Left lung (tissue), 14 donors: ENCODE measurements around the gene DPF1. TPM values are rescaled to one million over a fixed set of nuclear protein-coding genes. Genes with fewer than 3 reads are reported as not detected.

Experiments
- ATAC-seq: fragments of 200-7000 bp; cut with Tn5 transposase; one replicate; pipeline ENCODE4 v1.9.1; 2020; ENCODE audit warnings: moderate library complexity
- DNase-seq, 4 donors: peaks; one replicate each; pipeline ENCODE4 v3.0.0-alpha.2; 2013 to 2020
- H3K27ac ChIP-seq, 2 donors: fragments of 200-600 bp; sonication (generic) in 1 of 2; one replicate each; pipeline versions ENCODE4 v1.5.0 to v1.8.0; 2020 to 2021
- H3K27me3 ChIP-seq, 2 donors: fragments of 200-600 bp; sonication (generic) in 1 of 2; one replicate each; pipeline versions ENCODE4 v1.5.0 to v1.8.0; 2020 to 2021
- H3K36me3 ChIP-seq, 2 donors: fragments of 200-600 bp; sonication (generic) in 1 of 2; one replicate each; pipeline versions ENCODE4 v1.5.0 to v1.8.0; 2020 to 2021
- H3K4me1 ChIP-seq, 2 donors: fragments of 200-600 bp; one replicate each; pipeline ENCODE4 v1.8.0; 2021
- H3K4me3 ChIP-seq, 2 donors: fragments of 200-600 bp; sonication (generic) in 1 of 2; one replicate each; pipeline versions ENCODE4 v1.5.0 to v1.8.0; 2020 to 2021; ENCODE audit warnings: mild to moderate bottlenecking in 1 of 2
- H3K9me3 ChIP-seq, 2 donors: fragments of 200-600 bp; sonication (generic) in 1 of 2; one replicate each; pipeline versions ENCODE4 v1.5.0 to v1.8.0; 2020 to 2021
- intact Hi-C, 2 donors: fragments of 100-400 bp; cut with DNase I; formaldehyde crosslinking; loops; one replicate each; pipeline versions ENCODE4 v1.11.2 to v1.14.2; 2022
- long read RNA-seq, 12 donors: library from polyadenylated mRNA in 2 of 12; unstranded in 2 of 12; transcript quantifications; one replicate each; pipeline ENCODE4 v2.0.0 and lab custom pipeline, GENCODE V29; 2019 to 2026
- polyA plus RNA-seq, 6 donors: library from polyadenylated mRNA; unstranded; fragments of 120-200 nt; gene quantifications; one replicate each; pipeline ENCODE4 v1.2.1, GENCODE V29; 2013; ENCODE audit not compliant: insufficient read length in 6 of 6
- total RNA-seq, 2 donors: library from RNA; stranded (reverse); fragmentation: NEBNext Ultra II Directional; extraction: Animal tissue kit (Norgen Biotek cat#: 25700); gene quantifications; one replicate each; pipeline ENCODE4 v1.2.1, GENCODE V29; 2021
- TF ChIP-seq, protein P1 (sequence below), 2 donors: fragments of 200-600 bp; sonication (generic) in 1 of 2; IDR thresholded peaks; one replicate each; pipeline versions ENCODE4 v1.5.0 to v1.8.0; 2021; ENCODE audit warnings: antibody characterized with exemption in 2 of 2
- donor health status: DM: no; HTN: yes; CAD: no.
- donor health status: DM: no; HTN: no; CAD: no.

Gene DPF1
- under 1 TPM; 0.39 to 0.79 TPM for total RNA-seq
- polyA plus RNA-seq = 1 to 10 TPM; 2.5 to 4.3 (median 3.4) TPM
- long read RNA-seq, donor 1, partial matches to known transcripts = 0 of 1 reads
- long read RNA-seq, donor 1, other reads (novel, unspliced or antisense) = 0 of 1 reads
- long read RNA-seq, donor 2 = 0 reads
- long read RNA-seq, donor 3, partial matches to known transcripts = 0 of 2 reads
- long read RNA-seq, donor 3, other reads (novel, unspliced or antisense) = 0 of 2 reads
- long read RNA-seq, donor 4, partial matches to known transcripts = 0 of 1 reads
- long read RNA-seq, donor 4, other reads (novel, unspliced or antisense) = 0 of 1 reads
- long read RNA-seq, donor 5 = 0 reads
- long read RNA-seq, donor 6 = 0 reads
- long read RNA-seq, donor 7 = 0 reads
- long read RNA-seq, donor 8 = 0 reads
- long read RNA-seq, donor 9 = 0 reads
- long read RNA-seq, donor 10 = 0 reads
- long read RNA-seq, donor 11 = 0 reads
- long read RNA-seq, donor 12, partial matches to known transcripts = 156 of 469 reads
- long read RNA-seq, donor 12, other reads (novel, unspliced or antisense) = 313 of 469 reads

DNA sequence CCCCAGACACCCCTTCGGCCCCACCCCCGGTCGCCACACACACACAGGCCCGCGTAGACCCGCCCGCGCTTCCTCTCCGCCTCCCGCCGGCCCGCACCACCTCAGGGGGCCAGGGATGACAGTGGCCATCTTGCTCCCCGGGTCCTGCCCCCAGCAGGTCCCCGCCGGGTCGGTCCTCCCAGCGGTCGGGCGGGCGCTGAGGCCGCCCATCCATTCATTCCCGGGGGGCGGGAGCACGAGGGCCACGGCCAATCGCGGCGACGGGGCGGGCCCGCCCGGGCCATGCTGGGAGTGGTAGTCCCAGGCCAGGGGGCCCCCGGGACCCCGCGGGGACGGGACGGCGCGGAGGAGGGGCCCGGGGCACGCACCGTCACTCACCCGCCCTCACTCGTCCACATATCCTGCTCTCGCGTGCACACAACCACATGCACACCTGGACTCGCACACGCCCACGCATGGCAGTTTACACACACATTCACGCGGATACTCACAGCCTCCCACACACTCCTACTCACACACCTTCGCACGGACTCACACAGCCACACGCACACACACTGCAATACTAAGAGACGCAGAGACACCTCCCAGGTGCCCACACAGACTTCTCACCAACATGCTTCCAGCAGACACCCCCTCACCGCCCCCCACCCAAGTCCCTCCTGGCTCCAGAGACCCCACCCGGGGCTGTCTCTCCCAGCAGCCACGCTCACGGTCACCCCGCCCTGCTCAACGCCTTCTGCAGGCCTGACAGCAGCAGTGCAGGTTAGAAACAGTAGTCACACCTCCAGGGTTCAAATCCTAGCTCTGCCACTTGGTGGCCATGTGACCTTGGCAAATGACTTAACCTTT lies at the start of gene DPF1:
DPF1 (minus strand) TSS at position 209 of the 849 bp plus-strand sequence; CDS start at position 129, 80 bp downstream.
- H3K9me3 ChIP-seq = no peaks in the 10 kb centered on the region
- H3K4me3 ChIP-seq = peak within 1 kb of the TSS; percentile 22 to 32
- peaks cover 6 to 18% of the 10 kb centered on the region in 2 donors for H3K4me1 ChIP-seq
- intact Hi-C loops = loop anchor here in 1 of 2 donors (10.0 kb wide), 1 partner anchor 319 kb away; the partner anchor contains the start of genes SIPA1L3 and WDR87
- H3K27ac ChIP-seq = no peak within 1 kb of the TSS
- H3K27me3 ChIP-seq = peaks cover 45 to 96% of the 10 kb centered on the region in 2 donors
- DNase-seq (peak in 2 of 4 donors; percentile 67 to 87), ATAC-seq (peak; percentile 76)
- TF ChIP-seq, protein P1, sequence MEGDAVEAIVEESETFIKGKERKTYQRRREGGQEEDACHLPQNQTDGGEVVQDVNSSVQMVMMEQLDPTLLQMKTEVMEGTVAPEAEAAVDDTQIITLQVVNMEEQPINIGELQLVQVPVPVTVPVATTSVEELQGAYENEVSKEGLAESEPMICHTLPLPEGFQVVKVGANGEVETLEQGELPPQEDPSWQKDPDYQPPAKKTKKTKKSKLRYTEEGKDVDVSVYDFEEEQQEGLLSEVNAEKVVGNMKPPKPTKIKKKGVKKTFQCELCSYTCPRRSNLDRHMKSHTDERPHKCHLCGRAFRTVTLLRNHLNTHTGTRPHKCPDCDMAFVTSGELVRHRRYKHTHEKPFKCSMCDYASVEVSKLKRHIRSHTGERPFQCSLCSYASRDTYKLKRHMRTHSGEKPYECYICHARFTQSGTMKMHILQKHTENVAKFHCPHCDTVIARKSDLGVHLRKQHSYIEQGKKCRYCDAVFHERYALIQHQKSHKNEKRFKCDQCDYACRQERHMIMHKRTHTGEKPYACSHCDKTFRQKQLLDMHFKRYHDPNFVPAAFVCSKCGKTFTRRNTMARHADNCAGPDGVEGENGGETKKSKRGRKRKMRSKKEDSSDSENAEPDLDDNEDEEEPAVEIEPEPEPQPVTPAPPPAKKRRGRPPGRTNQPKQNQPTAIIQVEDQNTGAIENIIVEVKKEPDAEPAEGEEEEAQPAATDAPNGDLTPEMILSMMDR (IDR thresholded peaks at IDR 0.05) = no peak
- no peaks in the 10 kb centered on the region for H3K36me3 ChIP-seq

DNA sequence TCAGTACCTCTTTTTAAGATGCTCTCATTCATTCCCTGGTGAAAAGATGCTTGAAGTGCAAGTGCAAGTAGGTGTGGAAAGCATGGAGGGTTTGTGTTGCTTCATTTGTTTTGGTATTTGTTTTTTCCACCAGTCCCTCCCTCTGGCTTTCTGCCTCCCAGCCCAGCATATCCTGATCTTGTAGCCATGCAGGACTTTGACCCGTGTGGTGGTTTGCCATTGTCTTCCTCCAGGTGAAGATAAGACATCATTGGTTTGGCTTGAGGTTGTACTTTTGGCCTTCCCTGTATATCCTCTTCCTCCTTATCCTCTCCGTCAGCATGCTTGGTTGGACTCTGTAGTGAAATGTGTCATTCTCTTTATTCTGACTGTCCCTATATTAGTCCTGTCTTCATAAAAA lies 49.5 kb upstream of the DPF1 start:
- Histone ChIP-seq H3K9me3 (no peaks in the 10 kb centered on the region), H3K36me3 (no peaks in the 10 kb centered on the region), H3K27ac (no peak overlapping the region), H3K4me3 (no peak overlapping the region), H3K27me3 (no peaks in the 10 kb centered on the region), H3K4me1 (peaks cover 20 to 49% of the 10 kb centered on the region in 2 donors)
- intact Hi-C loops = no loop called here
- no peak for ATAC-seq
- TF ChIP-seq, protein P1 (IDR thresholded peaks at IDR 0.05) = no peak
- DNase-seq = no peak

DNA sequence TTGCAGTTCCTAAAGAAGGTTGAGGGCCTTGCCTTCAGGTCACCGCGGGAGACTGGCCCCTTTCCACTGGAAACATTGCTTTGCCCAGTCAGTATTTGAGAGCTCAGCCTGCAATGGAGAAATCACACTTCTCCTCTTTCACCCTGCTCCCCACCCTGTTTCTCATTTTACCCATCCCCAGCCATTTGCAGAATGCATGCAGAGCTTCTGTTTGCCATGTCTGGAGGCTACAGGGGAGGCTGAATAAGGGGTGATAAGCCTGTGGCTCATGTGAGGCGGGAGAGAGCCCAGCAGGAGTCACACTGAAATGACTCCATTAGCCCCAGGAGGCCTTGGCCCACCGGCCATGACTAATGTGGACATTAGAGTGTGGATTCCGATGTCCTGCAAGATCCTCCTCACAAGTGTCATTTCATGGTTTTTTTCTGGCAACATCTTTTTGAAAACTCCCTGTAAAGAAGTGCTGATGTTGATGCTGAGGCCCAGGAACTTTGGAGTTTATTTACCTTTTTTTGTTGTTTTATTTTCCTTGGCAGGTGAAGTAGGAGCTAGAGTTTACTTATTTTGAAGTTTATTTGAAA lies 46.7 kb upstream of the DPF1 start:
- Histone ChIP-seq H3K4me3 (no peak overlapping the region), H3K9me3 (no peaks in the 10 kb centered on the region), H3K36me3 (no peaks in the 10 kb centered on the region), H3K27me3 (no peaks in the 10 kb centered on the region), H3K4me1 (peaks cover 21 to 54% of the 10 kb centered on the region in 2 donors), H3K27ac (no peak overlapping the region)
- intact Hi-C loops = no loop called here
- ATAC-seq = no peak
- peak in 1 of 4 donors; percentile 55 for DNase-seq
- TF ChIP-seq, protein P1 (IDR thresholded peaks at IDR 0.05) = no peak

DNA sequence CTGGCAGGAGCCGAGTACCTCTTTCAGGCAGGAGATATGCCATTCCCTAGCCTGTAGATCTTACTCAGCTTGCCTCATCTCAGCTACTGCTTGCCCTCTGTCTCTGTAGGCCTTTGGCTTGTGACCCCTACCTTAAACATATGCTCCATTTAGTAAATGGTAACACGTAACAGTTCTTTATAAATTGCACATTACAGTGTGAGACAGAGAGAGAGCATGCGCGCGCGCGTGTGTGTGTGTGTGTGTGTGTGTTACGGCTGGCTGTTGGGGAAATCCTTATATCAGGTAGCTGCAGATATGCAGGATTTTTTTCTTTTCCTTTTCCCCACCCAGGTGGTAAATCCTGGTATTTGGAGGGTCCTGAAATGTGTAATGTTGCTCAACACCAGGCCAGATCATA lies 44.5 kb upstream of the DPF1 start:
- H3K27me3 ChIP-seq = peaks cover 0 to 10% of the 10 kb centered on the region in 2 donors
- no peaks in the 10 kb centered on the region for H3K9me3 ChIP-seq
- no peaks in the 10 kb centered on the region for H3K36me3 ChIP-seq
- DNase-seq (peak in 1 of 4 donors; percentile 28), ATAC-seq (no peak)
- TF ChIP-seq, protein P1 (IDR thresholded peaks at IDR 0.05) = no peak
- H3K27ac ChIP-seq = peak overlapping the region in 1 of 2 donors; percentile 44
- H3K4me1 ChIP-seq = peaks cover 14 to 55% of the 10 kb centered on the region in 2 donors
- H3K4me3 ChIP-seq = no peak overlapping the region
- intact Hi-C loops = no loop called here
